DMS 273 (cell line): ENCODE data around the gene MPHOSPH9.

Experiments used
- DNase-seq: peaks from one replicate; lab custom pipeline; 2025; ENCODE audit not compliant: unreplicated experiment; lab: John Stamatoyannopoulos, UW

The MPHOSPH9 gene, protein sequence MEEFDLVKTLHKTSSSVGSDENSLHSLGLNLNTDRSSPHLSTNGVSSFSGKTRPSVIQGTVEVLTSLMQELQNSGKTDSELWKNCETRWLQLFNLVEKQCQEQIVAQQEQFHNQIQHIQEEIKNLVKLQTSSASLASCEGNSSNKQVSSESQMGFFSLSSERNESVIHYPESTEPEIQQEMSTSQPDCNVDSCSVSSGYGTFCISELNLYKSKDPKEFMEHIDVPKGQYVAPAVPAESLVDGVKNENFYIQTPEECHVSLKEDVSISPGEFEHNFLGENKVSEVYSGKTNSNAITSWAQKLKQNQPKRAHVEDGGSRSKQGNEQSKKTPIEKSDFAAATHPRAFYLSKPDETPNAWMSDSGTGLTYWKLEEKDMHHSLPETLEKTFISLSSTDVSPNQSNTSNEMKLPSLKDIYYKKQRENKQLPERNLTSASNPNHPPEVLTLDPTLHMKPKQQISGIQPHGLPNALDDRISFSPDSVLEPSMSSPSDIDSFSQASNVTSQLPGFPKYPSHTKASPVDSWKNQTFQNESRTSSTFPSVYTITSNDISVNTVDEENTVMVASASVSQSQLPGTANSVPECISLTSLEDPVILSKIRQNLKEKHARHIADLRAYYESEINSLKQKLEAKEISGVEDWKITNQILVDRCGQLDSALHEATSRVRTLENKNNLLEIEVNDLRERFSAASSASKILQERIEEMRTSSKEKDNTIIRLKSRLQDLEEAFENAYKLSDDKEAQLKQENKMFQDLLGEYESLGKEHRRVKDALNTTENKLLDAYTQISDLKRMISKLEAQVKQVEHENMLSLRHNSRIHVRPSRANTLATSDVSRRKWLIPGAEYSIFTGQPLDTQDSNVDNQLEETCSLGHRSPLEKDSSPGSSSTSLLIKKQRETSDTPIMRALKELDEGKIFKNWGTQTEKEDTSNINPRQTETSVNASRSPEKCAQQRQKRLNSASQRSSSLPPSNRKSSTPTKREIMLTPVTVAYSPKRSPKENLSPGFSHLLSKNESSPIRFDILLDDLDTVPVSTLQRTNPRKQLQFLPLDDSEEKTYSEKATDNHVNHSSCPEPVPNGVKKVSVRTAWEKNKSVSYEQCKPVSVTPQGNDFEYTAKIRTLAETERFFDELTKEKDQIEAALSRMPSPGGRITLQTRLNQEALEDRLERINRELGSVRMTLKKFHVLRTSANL

DNA sequence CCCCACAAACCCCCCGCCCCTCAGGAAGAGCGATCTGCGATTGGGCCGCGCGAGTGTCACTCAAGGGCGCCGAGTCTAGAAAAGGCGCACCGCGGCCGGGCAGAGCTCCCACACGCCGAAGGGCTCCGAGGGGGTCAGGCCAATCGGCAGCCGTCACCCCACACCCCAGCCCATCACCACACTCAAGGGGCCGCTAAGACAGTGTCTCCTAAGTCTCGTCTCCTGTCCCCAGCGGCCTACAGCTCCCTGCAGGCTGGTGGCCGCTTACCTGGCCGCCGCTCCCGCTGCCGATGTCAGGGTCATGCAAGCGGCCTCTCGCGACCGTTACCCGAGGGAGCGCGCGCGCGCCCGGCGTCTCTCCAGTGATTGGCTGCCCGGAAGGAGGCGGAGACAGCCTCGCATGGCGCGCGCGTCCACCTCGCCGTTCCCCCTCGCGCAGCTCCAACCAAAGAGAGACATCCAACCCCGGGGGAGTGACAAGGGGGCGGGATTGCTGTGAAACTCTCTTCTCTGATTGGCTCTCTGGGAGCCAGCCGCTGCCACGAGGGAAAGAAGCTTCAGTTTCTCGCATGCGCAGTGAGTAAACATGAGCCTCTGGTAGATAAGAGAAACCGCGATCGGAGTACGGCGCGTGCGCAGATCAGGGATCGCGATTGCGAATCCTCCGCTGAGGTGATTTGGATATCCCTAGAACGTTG, at the start of gene MPHOSPH9, which contains the start of gene MTRFR:
Gene MPHOSPH9 (minus strand): TSS at position 335 of the 698 bp plus-strand sequence. CDS start 2,777 bp downstream, outside the sequence.
Gene MTRFR (plus strand): TSS at position 630 of the 698 bp plus-strand sequence. CDS start 20,239 bp downstream, outside the sequence.
- peak; percentile 99 for DNase-seq

DNA sequence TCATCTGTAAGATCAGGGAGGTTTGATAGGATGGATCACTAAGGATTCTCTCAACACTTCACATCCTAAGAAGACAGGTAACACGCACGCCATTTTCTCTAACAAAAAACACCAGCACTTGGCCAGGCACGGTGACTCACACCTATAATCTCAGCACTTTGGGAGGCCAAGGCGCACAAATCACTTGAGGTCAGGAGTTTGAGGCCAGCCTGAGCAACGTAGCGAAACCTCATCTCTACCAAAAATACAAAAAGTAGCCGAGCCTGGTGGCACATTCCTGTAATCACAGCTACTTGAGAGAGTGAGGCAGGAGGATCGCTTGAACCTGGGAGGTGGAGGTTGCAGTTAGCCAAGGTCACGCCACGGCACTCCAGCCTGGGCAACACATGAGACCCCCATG, 49.2 kb upstream of the MPHOSPH9 start:
- no peak for DNase-seq

DNA sequence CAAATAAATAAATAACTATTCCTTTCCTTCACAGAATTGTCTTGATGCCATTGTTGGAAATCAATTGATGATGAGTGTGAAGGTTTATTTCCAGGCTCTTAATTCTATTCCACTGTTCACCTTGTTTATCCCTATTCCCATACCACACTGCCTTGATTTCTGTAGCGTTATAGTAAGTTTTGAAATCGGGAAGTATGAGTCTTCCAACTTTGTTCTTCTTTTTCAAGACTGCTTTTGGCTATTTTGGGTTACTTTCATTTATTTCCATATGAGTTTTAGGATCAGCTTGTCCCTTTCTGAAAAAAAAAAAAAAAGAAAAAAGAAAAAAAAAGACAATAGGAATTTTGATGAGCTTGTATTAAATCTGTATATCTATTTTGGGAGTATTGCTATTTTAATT, 48.0 kb upstream of the MPHOSPH9 start:
- no peak for DNase-seq

DNA sequence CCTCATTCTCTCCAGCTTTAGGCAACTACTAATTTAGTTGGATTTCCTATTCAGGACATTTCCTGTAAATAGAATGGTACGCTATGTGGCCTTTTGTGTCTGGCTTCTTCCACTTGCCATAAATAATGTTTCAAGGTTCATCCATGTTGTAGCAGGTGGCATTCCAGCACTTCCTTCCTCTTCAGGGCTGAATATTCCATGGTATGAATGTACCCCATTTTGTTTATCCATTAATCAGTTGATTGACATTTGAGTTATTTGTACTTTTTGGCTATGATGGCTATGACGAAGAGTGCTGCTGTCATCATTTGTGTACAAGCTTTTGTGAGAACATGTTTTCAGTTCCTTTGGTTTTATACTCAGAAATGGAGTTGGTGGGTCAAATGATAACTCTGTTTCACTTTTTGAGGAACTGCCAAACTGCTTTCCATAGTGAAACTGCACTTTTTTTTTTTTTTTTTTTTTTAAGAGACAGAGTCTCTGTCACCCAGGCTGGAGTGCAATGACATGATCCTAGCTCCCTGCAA, 45.2 kb upstream of the MPHOSPH9 start:
- no peak for DNase-seq

DNA sequence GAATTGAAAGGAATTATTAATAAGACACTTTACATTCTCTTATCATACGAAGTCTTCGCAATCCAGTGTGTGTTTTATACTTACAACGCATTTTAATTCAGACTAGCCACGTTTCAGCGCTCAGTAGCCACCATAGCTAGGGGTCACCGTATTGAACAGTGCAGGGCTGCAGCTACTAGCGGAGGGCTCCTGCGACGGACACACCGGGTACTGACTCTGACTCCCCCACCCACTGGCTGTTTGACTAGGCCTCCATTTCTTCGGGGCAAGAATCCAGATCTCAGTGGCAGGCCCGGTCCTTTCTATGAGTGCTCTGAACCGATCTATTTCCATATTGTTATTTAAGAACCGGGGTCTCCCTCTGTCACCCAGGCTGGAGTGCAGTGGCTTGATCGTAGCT, 40.2 kb upstream of the MPHOSPH9 start:
- no peak for DNase-seq

DNA sequence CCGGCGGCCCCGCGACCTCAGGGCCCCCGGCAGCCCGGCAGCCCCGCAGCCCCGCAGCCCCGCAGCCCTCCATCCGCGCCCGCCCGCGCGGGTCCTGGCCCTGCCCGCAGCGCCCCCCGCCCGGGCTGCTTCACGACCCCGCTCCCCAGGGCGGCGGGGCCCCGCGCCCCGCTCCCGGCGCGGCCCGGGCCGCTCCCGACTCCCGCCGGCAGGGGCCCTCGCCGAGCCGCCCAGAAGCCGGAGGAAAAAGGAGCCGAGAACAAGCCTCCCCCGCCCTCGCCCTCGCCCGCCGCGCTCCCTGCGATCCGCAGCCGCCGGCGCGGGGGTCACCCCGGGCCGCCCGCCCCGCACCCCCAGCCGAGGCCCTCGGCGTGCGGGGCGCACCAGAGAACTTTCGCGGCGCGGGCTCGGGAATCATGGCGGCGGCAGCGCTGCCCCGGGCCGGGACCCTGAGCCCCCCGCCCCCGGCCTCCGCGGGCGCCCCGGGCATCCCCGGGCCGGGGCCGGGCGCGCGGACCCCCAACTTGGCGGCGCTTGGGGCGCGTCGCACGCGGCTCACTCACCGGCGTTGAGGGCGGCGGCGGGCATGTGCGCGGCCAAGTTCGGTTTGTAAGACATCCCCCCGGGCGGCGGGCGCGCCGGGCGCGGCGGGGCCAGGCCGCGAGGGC, 38.2 kb upstream of the MPHOSPH9 start:
- DNase-seq, result peak; percentile 82

DNA sequence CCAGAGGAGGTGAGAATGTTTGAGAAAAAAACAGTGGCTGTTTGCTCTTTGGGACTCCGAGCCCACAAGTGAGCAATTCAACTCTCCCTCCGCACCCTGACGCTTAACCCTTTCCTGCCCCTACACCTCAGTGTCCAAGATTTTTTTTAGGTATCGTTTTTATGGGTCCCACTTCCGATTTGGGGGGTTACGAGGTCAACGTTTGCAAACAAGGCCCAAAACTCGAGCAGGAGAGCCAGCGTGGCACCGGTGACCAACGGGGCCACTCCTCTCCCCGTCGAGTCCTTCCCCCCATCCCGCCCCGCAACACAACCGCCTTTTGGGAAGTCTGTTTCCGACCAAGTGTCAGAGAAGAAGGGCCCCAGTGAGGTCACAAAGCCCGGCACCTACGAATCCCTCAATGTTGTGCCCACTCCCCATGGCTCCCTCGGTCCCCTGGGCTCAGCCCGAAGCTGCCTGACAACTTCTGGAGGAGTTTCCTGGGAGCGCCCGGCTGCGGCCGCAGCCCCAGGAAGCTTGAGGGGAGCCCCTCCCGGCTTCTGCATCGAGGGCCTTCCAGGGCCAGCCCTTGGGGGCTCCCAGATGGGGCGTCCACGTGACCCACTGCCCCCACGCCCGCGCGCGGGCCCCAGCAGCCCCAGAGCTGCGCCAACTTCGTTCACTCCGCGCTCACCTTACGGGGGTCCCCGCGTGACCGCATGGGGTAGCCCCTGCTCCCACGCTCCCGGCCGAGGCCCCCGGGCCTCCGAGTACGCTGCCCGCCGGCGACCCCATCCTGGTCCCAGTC, 37.5 kb upstream of the MPHOSPH9 start:
- peak; percentile 65 for DNase-seq

DNA sequence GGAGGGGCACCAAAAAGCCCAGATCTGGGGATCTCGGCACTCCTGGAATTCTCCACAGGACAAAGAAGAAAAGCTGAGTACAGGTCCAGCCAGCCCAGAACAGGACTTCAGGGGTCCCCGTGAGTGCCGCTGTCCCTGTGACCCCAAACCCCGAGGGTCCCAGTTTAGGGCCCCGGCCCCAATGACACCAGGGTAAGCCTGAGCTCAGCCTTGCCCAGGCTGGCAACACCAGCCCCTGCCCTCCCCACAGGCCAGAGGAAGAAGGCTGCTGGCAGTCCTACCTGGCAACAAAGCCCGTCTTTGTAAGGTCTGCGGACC, 36.9 kb upstream of the MPHOSPH9 start:
- no peak for DNase-seq

DNA sequence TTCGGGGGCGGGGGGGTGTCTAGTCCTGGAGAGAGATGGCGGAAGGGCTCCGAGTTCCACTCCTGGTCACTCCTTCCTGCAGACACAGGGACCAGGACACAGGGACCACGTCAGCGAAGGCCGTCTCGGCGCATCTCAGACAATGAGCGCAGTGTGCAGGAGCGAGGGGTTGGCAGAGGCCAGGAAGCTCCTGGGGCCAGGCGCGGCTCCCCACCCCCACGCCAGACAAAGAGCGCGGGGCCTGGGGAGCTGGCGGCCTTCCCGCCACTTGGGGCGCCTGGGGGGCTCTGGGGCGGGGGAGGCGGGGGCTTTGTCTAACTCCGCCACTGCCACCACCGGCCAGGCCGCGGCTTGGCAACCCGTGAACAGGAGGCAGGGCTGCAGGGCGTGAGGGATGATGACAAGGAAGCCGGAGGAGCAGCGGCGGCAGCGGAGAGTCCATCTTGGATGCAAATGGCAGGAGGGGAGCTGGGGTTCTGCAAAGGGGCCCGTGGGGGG, 36.5 kb upstream of the MPHOSPH9 start:
- DNase-seq, result peak; percentile 67

DNA sequence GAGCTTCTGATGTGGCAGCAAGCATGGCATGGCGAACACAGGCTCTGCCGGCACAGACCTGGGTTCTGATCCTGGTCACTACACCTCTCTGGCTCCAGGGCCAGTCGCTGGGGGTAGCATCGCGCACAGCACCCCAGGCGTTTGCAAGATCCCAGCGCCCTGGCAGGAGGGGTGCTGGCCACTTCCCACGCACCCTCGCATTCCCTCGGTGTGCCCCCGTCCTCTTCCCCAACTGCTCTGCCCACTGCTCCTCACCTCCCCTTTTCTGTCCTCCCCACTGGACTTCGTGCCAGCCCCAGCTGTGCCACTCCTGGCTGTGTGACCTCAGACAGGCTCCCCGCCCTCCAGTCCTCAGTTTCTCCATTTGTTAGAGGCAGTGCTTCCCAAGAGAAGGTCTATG, 35.9 kb upstream of the MPHOSPH9 start:
- DNase-seq, result no peak

DNA sequence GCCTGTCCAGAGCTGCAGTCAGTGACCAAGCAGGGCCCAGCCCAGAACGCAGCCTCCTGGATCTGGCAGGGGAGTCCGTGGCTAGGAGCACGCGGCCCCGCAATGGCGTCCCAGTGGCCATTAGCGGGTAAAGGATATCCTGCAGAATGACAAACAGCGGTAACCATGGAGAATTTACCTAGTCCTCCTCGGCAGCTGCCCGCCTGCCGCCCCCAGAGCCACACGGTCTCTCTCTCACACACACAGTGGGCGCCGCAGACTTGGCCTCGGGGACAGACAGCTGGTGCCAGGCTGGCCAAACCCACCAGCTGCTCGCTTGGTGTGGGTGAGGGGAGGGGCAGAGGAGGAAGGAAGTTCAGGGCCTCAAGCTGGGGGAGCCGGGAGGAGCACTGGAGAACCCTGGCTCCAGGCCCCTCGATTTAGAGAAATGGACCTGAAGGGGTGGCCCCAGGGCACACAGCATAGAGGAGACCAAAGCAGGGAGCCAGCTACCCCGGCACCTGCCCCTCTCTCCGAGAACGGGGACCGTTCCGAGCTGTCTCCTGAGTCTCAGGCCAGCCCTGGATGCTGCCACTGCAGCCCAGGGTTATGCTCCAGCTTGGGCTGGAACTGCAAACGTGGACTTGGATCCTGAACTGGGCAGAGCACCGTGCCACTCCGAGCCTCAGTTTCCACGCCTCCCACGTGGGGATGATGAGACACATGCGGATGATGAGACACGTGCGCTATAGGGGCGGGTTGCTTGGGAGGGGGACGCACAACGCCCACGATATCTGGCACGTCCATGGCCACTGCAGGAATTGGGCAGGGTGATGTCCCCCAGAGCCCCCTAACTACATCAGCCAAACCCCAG, 35.3 kb upstream of the MPHOSPH9 start:
- DNase-seq, result peak; percentile 94

DNA sequence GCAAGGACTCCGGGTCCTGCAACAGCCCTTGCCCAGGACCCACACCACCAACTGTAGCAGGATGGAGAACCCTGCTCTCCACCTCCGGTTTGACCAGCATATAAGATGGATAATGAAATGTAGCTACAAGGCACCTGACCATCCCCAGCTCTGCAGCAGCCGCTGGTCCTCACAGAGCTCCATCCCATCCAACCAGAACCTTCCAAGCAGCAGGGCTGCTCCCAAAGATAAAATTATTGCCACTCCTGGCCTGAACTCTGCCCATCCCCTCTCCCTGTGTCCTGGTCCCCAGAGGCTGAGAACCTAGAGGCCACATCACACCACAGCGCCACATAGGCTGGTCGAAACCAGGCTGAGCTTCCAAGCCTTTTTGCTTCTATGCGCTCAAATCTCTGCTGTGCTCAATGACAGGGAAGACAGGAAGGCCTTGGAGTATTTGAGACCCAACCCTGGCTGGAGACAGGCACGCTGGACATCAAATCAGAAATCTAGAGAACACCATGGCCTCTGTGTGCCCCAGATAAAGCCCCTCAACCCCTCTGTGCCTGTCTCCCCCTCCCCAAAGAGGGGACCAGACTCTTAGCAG, 34.5 kb upstream of the MPHOSPH9 start:
- DNase-seq, result no peak

DNA sequence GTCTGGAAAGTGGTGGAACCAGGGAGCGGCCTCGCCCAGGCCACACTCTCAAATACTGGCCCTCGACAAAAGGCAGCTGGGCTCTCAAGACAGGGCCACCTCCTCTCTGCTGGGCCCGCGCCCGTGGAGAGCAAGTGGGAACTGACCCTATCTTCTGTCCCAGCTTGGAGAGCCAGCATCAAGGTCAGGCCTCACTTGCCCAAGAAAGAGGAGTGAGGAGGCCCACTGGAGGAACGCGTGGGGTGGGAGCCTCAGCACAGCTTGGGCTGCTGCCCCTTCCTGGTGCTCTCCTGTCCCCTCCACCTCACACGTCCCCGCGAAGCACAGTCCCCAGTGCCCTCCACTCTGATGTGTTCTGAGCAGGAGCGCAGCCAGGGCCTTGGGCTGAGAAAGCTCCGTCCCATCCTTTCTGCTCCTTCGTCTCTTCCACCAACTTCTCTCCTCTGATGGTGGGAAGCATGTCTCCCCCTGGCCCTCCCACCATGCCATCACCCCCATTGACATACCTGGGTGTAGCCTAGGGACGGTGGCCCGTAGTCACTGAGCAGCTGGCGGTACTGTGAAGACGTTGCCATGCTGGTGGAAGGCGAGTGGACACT, 33.8 kb upstream of the MPHOSPH9 start:
- no peak for DNase-seq

DNA sequence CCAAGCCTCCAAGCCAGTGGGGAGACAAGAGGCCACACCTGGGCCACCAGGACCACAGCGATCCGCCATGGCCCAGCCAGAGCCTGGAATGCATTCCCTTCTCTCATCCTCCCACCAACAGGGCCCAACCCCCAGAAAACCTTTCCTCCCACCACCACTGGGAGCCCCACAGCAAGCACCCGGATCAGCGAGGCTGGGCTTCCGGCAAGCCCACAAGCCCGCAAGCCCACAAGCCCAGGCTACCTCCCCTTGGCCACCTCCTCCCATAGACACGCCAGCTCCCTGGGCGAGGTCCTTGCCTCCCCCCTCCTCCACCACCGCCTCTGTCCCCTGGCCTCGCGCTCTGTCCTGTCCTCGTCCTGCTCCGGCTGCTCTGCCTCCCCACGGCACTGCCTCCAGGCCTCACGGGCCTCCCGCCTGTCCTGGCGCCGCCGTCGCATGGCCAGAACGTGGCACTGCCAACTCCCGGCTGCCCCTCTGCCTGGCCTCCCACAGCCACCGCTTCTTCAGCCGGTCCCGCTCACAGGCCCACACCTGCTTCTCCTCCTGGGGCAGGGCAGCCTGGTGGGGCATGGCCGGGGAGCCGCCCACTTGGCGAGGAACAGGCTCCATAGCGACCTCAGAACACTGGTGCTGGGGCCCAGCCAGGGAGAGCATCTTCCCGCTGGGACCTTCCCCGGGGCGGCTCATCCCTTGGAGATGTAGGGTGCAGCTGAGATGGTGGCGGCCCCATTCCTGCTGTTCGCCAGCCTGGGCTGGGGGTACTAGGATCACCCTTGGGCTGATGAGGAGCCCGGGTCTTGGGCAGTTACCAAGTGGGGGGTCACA, 33.1 kb upstream of the MPHOSPH9 start:
- no peak for DNase-seq

DNA sequence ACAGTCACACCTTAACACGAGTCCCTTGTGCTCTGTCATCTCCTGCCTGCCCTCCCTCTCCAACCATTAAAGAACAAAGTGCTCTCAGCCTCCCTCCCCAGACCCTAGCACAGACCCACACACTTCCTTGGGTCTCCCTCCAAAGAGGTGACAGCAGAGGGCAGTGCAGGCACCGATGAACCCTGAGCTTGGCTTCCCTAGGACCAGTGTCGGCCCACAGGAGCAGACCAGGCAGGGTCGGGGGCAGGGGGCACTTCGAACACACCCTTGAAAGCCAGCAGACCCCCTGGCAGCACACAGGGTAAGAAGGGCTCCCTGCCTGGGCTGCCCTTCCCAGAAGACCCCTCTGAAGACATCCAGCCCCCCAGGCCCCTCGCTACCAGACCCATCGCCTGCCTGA, 31.7 kb upstream of the MPHOSPH9 start:
- DNase-seq, result no peak

DNA sequence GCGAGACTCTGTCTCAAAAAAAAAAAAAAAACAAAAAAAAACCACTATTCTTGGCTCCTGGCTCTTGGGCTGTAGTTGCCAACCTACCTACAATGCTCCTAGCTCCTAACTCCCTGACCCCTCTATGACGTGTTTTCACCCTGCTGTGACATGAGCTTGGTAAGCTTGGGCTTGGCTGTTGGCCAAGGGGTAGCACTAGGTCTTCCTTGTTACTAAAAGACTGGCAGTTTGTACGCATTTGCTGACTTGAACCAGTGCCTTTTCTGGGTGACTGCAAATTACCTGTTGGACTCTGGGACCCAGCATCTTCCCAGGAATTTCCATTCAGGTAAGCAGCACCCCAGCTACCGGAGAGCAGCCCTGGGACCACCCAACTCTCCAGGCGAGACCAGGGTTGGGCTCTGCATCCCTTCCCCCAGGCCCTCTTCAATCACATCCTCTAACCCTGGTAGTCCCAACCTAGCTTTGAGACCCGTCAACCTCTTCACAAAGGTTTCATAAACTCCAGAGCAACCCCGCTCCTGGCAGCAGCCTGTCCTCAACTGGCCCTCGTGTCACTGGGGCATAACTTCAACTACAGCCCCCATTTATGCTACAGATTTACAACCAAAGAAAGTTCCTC, 30.4 kb upstream of the MPHOSPH9 start:
- peak; percentile 19 for DNase-seq
